Parathyroid adenoma (tissue), 2 donors: Measurements from ENCODE around the gene DNM3.

Experiments
- H2AFZ ChIP-seq: fragments of 300-600 bp; sonication (generic); one replicate; pipeline ENCODE4 v1.7.0; 2017; ENCODE audit warnings: antibody characterized with exemption, mild to moderate bottlenecking
- H3K27ac ChIP-seq: fragments of 300-600 bp; sonication (generic); one replicate; pipeline ENCODE4 v1.7.0; 2017
- H3K27me3 ChIP-seq: fragments of 300-600 bp; sonication (generic); one replicate; pipeline ENCODE4 v1.7.0; 2017; ENCODE audit warnings: low read length; ENCODE audit not compliant: control insufficient read depth, insufficient read depth
- H3K36me3 ChIP-seq: fragments of 300-600 bp; sonication (generic); one replicate; pipeline ENCODE4 v1.7.0; 2017; ENCODE audit warnings: low read length; ENCODE audit not compliant: control insufficient read depth, insufficient read depth
- H3K4me1 ChIP-seq: fragments of 300-600 bp; sonication (generic); one replicate; pipeline ENCODE4 v1.7.0; 2017; ENCODE audit warnings: control low read depth
- H3K4me2 ChIP-seq: fragments of 300-600 bp; sonication (generic); one replicate; pipeline ENCODE4 v1.7.0; 2017; ENCODE audit warnings: low read length
- H3K4me3 ChIP-seq: fragments of 300-600 bp; sonication (generic); one replicate; pipeline ENCODE4 v1.7.0; 2017; ENCODE audit warnings: low read depth, low read length
- H3K79me2 ChIP-seq: fragments of 300-600 bp; sonication (generic); one replicate; pipeline ENCODE4 v1.7.0; 2017; ENCODE audit warnings: control low read depth
- H3K9ac ChIP-seq: fragments of 300-600 bp; sonication (generic); one replicate; pipeline ENCODE4 v1.7.0; 2017; ENCODE audit warnings: mild to moderate bottlenecking
- H3K9me3 ChIP-seq: fragments of 300-600 bp; sonication (generic); one replicate; pipeline ENCODE4 v1.7.0; 2017; ENCODE audit warnings: low read length; ENCODE audit not compliant: control insufficient read depth
- CTCF ChIP-seq: fragments of 300-600 bp; sonication (generic); IDR thresholded peaks from one replicate; pipeline ENCODE4 v1.7.0; 2017; ENCODE audit warnings: antibody characterized with exemption, mild to moderate bottlenecking
- donor health status: primary hyperparathyroidism.

DNM3 gene

GRCh38 chr1:172399756-172400721 is 558.7 kb downstream of the DNM3 start:
- H3K27me3 ChIP-seq: no peaks in the 10 kb centered on the region
- H3K9ac ChIP-seq: no peak overlapping the region
- no peaks in the 10 kb centered on the region for H3K36me3 ChIP-seq
- no peaks in the 10 kb centered on the region for H3K79me2 ChIP-seq
- no peak overlapping the region for H2AFZ ChIP-seq
- no peak overlapping the region for H3K27ac ChIP-seq
- no peak overlapping the region for H3K4me3 ChIP-seq
- H3K4me2 ChIP-seq: no peak overlapping the region
- no peaks in the 10 kb centered on the region for H3K4me1 ChIP-seq
- H3K9me3 ChIP-seq: no peaks in the 10 kb centered on the region
- TF ChIP-seq CTCF: no peak

GRCh38 chr1:172400722-172401105 is 559.4 kb downstream of the DNM3 start:
- Histone ChIP-seq H3K79me2 (no peaks in the 10 kb centered on the region), H3K9ac (no peak overlapping the region), H3K4me3 (no peak overlapping the region), H3K27ac (no peak overlapping the region), H3K4me1 (no peaks in the 10 kb centered on the region), H3K27me3 (no peaks in the 10 kb centered on the region), H3K9me3 (no peaks in the 10 kb centered on the region), H3K4me2 (no peak overlapping the region), H2AFZ (no peak overlapping the region), H3K36me3 (no peaks in the 10 kb centered on the region)
- TF ChIP-seq CTCF: no peak

GRCh38 chr1:172401477-172401876 is 560.2 kb downstream of the DNM3 start:
- Histone ChIP-seq H2AFZ (no peak overlapping the region), H3K27me3 (no peaks in the 10 kb centered on the region), H3K9ac (no peak overlapping the region), H3K27ac (no peak overlapping the region), H3K79me2 (no peaks in the 10 kb centered on the region), H3K4me2 (no peak overlapping the region), H3K36me3 (no peaks in the 10 kb centered on the region), H3K9me3 (no peaks in the 10 kb centered on the region), H3K4me1 (no peaks in the 10 kb centered on the region), H3K4me3 (no peak overlapping the region)
- TF ChIP-seq CTCF: no peak

- Histone ChIP-seq H3K79me2 (no peaks in the 10 kb centered on the region), H3K4me2 (no peak overlapping the region), H3K4me1 (no peaks in the 10 kb centered on the region), H3K27me3 (no peaks in the 10 kb centered on the region), H2AFZ (no peak overlapping the region), H3K27ac (no peak overlapping the region), H3K4me3 (no peak overlapping the region), H3K9me3 (no peaks in the 10 kb centered on the region), H3K36me3 (no peaks in the 10 kb centered on the region), H3K9ac (no peak overlapping the region)
- no peak for TF ChIP-seq CTCF
Observed at GRCh38 chr1:172401892-172402291, 560.6 kb downstream of the DNM3 start.
